ENCODE measurements around the gene MRPL49.
A peak's percentile ranks its signal among the peaks of the same experiment; 100 is the strongest.
"Not testable (repeated sequence)": the region's sequence is repeated elsewhere in the genome, so short reads cannot be mapped to it uniquely, and the experiment has no call there.

MRPL49 gene

GRCh38 chr11:65118891-65119669, 3.0 kb upstream of the MRPL49 start:
- not testable (repeated sequence) for DNase-seq

DNA sequence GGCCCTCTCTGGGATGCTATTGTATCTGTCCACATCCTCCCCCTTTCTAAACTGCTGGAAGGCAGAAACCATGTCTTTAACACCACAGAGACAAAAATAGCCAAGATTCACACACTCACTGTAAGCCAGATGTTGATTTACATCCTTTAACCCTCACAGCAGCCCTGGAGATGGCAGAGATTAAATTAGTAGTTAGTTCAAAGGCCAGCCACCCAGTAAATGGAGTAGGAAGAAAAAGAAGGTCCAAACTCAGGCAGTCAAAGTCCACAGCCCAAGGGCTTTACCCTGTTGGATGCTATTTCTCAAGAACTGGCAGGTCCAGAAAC, 2.5 kb upstream of the MRPL49 start:
- DNase-seq, result no peak

GRCh38 chr11:65120831-65121230, 1.3 kb upstream of the MRPL49 start:
- no peak for DNase-seq

- DNase-seq, result no peak
Observed at GRCh38 chr11:65121447-65121864, 665 bp upstream of the MRPL49 start.

- DNase-seq, result no peak
Observed at GRCh38 chr11:65124480-65125196, 2.5 kb downstream of the MRPL49 start.

DNA sequence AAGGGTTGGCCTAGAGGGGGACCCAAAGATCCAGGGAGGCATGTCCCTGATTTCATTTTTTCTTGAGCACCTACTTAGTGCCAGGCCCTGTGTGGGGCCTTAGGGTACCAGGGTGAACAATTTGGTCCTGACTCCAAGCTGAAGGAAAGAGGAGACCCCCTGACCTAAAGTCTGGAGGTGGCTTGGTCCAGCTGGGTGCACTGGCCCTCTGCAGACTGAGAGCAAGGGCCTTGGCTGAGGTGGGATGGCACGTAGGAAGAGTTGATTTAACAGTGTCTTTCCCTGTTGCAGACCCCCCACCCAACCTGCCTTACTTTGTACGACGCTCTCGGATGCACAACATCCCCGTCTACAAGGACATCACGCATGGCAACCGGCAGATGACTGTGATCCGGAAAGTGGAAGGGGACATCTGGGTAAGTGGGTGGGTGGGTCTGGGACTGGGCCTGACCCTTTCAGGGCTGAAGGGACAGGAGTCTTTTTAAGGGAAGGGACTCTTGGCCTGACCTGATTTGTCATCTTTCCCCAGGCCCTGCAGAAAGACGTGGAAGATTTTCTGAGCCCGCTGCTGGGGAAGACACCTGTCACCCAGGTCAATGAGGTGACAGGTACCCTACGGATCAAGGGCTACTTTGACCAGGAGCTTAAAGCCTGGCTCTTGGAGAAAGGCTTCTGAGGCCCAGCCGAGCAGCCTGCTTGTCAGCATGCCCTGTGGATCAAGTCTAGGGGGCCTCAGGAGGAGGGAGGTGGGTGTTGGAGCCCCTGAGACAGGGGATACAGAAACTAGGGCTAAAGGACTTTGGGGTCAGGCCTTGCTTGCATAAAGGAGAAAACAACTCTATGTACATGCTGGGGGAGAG, 3.3 kb downstream of the MRPL49 start:
- DNase-seq, result no peak

DNA sequence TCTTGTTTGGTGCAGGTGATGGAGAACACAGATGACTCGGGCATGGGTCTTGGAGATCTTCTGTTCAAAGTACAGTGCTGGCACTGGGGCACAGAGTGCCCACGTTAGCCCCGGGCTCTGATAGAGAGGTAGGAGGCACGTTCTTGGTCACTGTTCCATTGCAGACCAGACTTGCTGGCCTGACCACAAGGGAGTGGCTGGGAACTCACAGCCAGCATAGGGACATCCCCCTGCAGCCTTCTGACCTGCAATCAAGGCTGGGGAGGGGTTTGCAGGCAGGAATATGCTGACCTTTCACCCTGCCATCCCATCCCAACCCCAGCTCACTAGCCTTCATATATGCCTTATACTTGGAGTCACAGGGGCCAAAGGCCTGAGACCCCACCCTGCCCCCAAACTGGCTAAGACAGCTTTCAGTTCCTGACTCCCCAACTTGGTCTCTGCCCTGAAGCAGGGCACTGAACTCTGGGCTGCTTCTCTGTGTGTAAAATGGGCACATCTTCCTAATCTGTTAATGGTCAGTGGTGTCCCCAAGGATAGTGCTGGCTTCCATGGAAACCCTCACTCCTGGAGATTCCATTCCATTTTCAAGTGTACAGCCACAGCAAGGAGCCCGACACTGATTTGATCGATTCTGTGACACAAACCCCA, 4.6 kb downstream of the MRPL49 start:
- no peak for DNase-seq

DNA sequence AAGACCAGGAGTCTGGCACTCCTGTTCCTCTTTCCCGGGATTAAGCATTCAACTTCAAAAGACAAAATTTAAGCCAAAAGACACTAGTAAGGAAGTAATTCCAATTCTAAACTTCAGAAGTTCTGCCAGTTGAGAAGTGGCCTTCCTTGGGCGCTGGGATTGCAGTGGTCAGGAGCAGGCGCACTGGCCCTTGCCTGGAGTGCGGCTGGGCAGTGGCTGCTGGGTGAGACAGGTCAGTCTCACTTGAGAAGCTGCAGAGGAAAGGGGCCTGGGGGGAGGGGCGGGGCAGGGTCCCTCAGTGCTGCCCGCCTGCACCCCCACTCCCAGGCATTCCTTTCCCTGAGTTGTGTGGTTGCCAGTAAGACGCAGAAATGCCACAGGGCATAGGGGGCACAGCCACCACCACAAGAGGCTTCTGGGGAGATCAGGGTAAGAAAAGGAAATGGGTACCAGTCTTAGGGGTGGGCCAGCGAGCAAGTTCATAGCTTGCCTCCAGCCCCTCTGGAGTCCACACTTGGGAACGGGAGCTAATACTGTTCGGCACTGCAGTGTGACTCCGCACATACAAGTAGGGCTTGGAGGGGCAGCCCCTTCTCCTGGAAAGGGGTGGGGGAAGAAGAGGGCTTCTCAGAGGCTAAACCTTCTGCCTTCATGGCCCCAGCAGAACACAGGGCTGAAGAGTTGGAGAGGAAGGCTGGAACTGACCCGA, 5.5 kb downstream of the MRPL49 start:
- no peak for DNase-seq

GRCh38 chr11:65128182-65129145, 6.3 kb downstream of the MRPL49 start:
- no peak for DNase-seq

DNA sequence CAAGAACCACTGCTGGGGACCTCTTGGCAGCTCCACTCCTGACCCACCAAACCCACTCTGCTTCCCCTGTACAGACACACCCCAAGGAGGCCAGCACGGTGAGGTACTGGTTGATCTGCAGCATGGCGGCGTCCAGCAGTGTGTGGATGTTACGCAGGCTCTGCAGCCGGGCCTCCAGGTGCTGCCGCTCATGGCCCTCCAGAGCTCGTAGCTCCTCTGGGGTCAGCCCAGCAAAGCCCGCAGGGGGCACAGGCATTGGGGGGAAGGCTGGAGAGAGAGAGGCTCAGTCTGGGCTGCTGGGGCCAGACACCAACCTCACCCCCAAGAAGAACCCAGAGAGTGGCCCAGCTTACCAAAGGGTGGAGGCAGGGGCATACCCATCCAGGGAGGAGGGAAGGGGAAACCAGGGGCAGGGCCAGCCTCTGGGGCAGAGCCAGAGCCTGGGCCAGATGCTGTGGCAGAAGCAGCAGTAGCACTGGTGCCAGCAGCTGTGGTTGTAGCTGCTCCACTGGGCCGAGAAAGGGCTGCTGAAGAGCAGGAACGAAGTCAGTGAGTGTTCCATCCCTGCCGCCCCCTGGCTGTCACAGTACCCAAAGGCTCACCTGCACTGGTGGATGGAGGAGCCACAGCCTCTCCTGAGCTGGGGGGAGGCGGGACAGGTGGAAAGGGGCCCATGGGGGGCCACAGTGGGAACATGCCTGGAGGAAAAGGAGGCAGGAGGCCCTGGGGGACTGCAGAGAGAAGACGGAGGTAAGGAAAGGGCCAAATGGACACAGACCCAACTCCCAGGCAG, 7.7 kb downstream of the MRPL49 start:
- no peak for DNase-seq

- no peak for DNase-seq
Observed at GRCh38 chr11:65130631-65131416, 8.7 kb downstream of the MRPL49 start.

DNA sequence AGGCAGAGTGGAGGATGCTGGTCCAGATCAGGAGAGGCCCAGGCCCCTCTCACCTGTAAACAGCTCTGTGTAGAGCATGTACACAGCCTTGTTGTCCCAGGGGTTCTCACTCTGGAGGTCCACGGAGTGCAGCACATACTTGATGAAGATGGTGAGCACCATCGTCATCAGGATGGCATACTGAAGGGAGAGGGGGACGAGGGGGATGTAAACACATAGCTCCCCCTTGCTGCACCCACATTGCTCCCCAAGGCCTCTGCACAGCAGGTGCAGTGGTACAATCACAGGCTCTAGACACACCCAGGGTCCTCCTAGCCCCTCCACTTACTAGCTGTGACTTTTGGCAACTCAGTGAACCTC, 9.3 kb downstream of the MRPL49 start:
- no peak for DNase-seq

- no peak for DNase-seq
Observed at GRCh38 chr11:65131895-65132237, 9.7 kb downstream of the MRPL49 start.

DNA sequence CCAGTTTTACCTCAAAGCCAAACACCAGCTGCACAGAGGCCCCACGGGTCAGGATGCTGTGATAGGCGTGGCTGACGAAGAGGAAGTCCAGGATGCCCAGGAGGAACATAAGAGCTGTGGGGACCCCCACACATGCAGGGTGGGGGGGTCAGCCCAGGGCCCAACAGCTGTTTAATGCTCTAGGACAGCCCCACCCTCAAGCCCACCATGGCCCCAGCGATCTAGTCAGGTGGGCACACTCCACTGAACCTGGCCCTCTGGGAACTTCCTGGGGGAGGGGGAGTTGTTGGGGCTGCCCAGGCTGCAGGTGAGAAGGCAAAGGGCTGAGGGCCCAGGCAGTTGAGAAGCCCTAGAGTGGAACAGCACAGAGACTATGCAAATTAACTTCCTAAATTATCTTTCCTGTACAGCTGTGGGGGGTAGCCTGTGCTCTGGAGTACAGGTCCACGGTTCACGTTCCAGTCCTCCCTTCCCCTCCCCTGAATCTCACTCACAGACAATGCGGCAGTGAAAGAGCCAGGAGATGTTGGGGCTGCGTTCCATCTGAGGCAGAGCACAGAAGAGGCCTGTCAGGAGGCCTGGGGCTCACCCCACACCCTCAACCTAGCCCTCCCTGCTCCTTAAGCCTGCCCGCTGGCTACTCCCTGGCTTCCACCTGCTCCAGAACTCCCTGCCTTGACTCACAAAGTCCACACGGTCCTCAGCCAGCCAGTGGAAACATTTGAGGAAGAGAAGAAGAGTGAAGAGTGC, 10.3 kb downstream of the MRPL49 start:
- no peak for DNase-seq

GRCh38 chr11:65132988-65133700, 11.0 kb downstream of the MRPL49 start:
- no peak for DNase-seq

DNA sequence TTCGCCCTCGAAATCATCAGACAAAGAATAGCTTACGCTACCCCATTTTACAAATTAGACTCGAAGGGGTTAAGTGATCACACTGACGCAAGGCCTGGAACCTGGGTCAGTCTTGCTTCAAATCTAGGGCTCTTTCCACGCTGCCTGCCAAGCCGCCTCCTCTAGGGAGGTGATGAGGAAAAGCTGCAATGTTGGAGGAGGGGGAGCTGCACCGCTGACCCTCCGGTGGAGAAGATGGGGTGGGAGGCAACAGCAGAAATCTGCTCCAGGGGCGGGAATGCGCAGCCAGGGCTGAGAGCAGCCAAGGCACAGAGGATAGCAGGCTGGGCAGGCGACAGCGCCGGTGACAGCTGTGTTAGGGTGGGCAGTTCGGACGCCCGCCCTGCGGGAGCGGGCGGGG, 11.6 kb downstream of the MRPL49 start:
- no peak for DNase-seq

DNA sequence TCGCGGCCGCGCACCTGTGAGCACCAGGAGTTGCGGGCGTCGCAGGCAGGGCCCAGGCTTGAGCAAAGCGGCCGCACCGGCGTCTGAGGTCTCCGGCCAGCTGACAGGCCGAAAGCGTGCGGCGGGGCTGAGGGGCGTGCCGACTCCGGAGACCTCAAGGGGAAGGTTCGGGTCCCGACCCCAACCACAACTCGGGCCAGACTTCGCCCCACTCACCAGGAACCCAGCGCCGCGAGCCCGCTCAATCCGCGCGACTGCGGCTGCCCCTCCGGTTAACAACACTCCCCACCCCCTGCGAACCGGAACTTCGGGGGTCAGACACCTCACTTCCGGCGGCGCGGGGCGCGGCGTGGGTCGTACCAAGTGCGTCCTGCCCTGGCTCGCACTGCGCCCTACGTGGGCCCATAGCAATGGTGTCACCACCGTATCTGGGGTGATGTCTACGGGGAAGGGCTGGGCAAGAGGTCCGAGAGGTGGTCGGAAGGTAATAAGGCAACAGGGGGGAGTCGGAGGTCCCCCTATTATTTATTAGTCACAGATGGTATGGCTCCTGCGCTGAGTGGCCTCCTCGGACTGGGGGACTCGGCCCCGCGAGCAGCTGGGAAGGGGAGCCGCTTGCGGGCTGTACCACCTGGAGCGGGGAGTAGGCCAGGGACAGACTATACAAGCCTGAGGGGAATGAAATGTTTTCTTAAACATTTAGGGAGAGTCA, 12.3 kb downstream of the MRPL49 start, which contains the start of gene SYVN1:
TSS of gene SYVN1 (minus strand) at position 280 of the 712 bp plus-strand sequence. CDS start 918 bp downstream, outside the sequence.
- DNase-seq, result peak; percentile 63
